ENCODE results near the gene DNASE1L1.

- TF ChIP-seq POLR2A (IDR thresholded peaks at IDR 0.05): no peak
- no peak for TF ChIP-seq CTCF (IDR thresholded peaks at IDR 0.05)
These were observed 21.9 kb upstream of the DNASE1L1 start for GRCh38 chrX:154430916-154431315.

All from body of pancreas (tissue), 4 donors.